IMR-90 (cell line): ENCODE results near the gene HLA-DOA. TPM values are rescaled to one million over a fixed set of nuclear protein-coding genes. Genes with fewer than 3 reads are reported as not detected.

Experiments
- ATAC-seq: fragments of 200-7000 bp; cut with Tn5 transposase; 2 replicates; pipeline ENCODE4 v1.9.1; 2020; ENCODE audit warnings: low read depth, mild to moderate bottlenecking, moderate library complexity
- BruUV-seq: library from RNA; stranded (reverse); fragments of 400-500 nt; replicated peaks from 2 replicates; lab custom pipeline; 2021; lab: Mats Ljungman, UMichigan
- CTCF ChIA-PET: fragments of 300-600 bp; formaldehyde crosslinking; extraction: SDS; loops from one replicate; lab custom pipeline; 2021; ENCODE audit warnings: antibody characterized with exemption; lab: Yijun Ruan, JAX
- POLR2A ChIA-PET: fragments of 300-600 bp; sonication (Branson Sonifier 250); formaldehyde crosslinking; loops from one replicate; lab custom pipeline; 2022; ENCODE audit warnings: antibody characterized with exemption; ENCODE audit not compliant: unreplicated experiment; lab: Charles Lee
- DNase-seq: peaks from one replicate; pipeline ENCODE4 v3.0.0; 2013
- H2AFZ ChIP-seq: replicated peaks from 2 replicates; pipeline ENCODE3; 2013; ENCODE audit warnings: low read length, mild to moderate bottlenecking; ENCODE audit not compliant: poor library complexity
- H2AK5ac ChIP-seq: 2 replicates; pipeline ENCODE4 v1.6.1; 2013; ENCODE audit warnings: low read depth, low read length, inconsistent platforms
- H2AK9ac ChIP-seq: replicated peaks from 2 replicates; pipeline ENCODE3; 2013; ENCODE audit warnings: mild to moderate bottlenecking, low read depth, low read length, moderate library complexity; ENCODE audit not compliant: poor library complexity
- H2BK120ac ChIP-seq: 2 replicates; pipeline ENCODE4 v1.6.1; 2013; ENCODE audit warnings: low read depth, low read length, inconsistent platforms
- H2BK15ac ChIP-seq: 3 replicates; pipeline ENCODE4 v1.6.1; 2013; ENCODE audit warnings: low read depth, low read length, inconsistent platforms
- H2BK20ac ChIP-seq: 2 replicates; pipeline ENCODE4 v1.6.1; 2013; ENCODE audit warnings: low read depth, mild to moderate bottlenecking, inconsistent platforms, low read length, moderate library complexity
- H2BK5ac ChIP-seq: 2 replicates; pipeline ENCODE4 v1.6.1; 2013; ENCODE audit warnings: mild to moderate bottlenecking, low read depth, low read length, inconsistent platforms; ENCODE audit not compliant: poor library complexity, severe bottlenecking
- H3K14ac ChIP-seq: replicated peaks from 2 replicates; pipeline ENCODE4 v1.6.1; 2013; ENCODE audit warnings: low read depth, low read length, inconsistent platforms
- H3K18ac ChIP-seq: 2 replicates; pipeline ENCODE4 v1.6.1; 2013; ENCODE audit warnings: low read depth, low read length, control low read depth
- H3K23ac ChIP-seq: 2 replicates; pipeline ENCODE4 v1.6.1; 2013; ENCODE audit warnings: low read depth, low read length, inconsistent platforms
- H3K27ac ChIP-seq: 2 replicates; pipeline ENCODE4 v1.5.1; 2013; ENCODE audit warnings: mild to moderate bottlenecking, control low read depth, low read length; ENCODE audit not compliant: insufficient read depth
- H3K27me3 ChIP-seq: 2 replicates; pipeline ENCODE4 v1.6.1; 2013; ENCODE audit warnings: low read length; ENCODE audit not compliant: control insufficient read depth, insufficient read depth
- H3K36me3 ChIP-seq: 2 replicates; pipeline ENCODE4 v1.6.1; 2013; ENCODE audit warnings: low read length, mixed read lengths; ENCODE audit not compliant: control insufficient read depth, insufficient read depth
- H3K4ac ChIP-seq: 2 replicates; pipeline ENCODE4 v1.6.1; 2013; ENCODE audit warnings: low read depth, low read length, inconsistent platforms
- H3K4me1 ChIP-seq: 2 replicates; pipeline ENCODE4 v1.6.1; 2013; ENCODE audit warnings: low read length, mixed read lengths; ENCODE audit not compliant: control insufficient read depth, insufficient read depth
- H3K4me2 ChIP-seq: 2 replicates; pipeline ENCODE4 v1.6.1; 2013; ENCODE audit warnings: low read depth, mild to moderate bottlenecking, control low read depth, low read length, moderate library complexity
- H3K4me3 ChIP-seq: 2 replicates; pipeline ENCODE4 v1.5.1; 2013; ENCODE audit warnings: low read depth, mild to moderate bottlenecking, control low read depth, low read length, moderate library complexity; ENCODE audit not compliant: insufficient read depth
- H3K56ac ChIP-seq: 2 replicates; pipeline ENCODE4 v1.6.1; 2013; ENCODE audit warnings: low read length, inconsistent platforms; ENCODE audit not compliant: insufficient read depth; ENCODE audit errors: extremely low read depth
- H3K79me1 ChIP-seq, 2 experiments: 2 replicates each; pipeline ENCODE4 v1.6.1; 2013; ENCODE audit warnings: low read length in 2 of 2, inconsistent platforms in 1 of 2, low read depth in 1 of 2
- H3K9ac ChIP-seq: 2 replicates; pipeline ENCODE4 v1.6.1; 2013; ENCODE audit warnings: low read depth, low read length, control low read depth
- H3K9me1 ChIP-seq: 2 replicates; pipeline ENCODE4 v1.6.1; 2013; ENCODE audit warnings: low read length, inconsistent platforms; ENCODE audit not compliant: insufficient read depth
- H3K9me3 ChIP-seq: 2 replicates; pipeline ENCODE4 v1.6.1; 2013; ENCODE audit warnings: low read length; ENCODE audit not compliant: control insufficient read depth, insufficient read depth
- H4K20me1 ChIP-seq: 2 replicates; pipeline ENCODE4 v1.6.1; 2013; ENCODE audit warnings: low read length, inconsistent platforms; ENCODE audit not compliant: insufficient read depth
- H4K5ac ChIP-seq: 2 replicates; pipeline ENCODE4 v1.6.1; 2013; ENCODE audit warnings: mild to moderate bottlenecking, low read depth, low read length, control low read depth
- H4K8ac ChIP-seq, 2 experiments: 2 replicates each; pipeline ENCODE4 v1.6.1; 2013; ENCODE audit warnings: low read depth in 2 of 2, low read length in 2 of 2, control low read depth in 1 of 2, inconsistent platforms in 1 of 2
- H4K91ac ChIP-seq: 2 replicates; pipeline ENCODE4 v1.6.1; 2013; ENCODE audit warnings: low read depth, low read length, inconsistent platforms; ENCODE audit not compliant: insufficient read depth
- MAFK ChIP-seq: IDR thresholded peaks from 2 replicates; pipeline ENCODE4 v1.6.1; 2012; ENCODE audit warnings: low read depth, low read length, improper control_type of control experiment
- NFE2L2 ChIP-seq: fragments of 150-350 bp; IDR thresholded peaks from 2 replicates; pipeline ENCODE4 v1.6.1; 2016; ENCODE audit warnings: low read depth, mild to moderate bottlenecking, low read length
- POLR2A ChIP-seq: IDR thresholded peaks from 2 replicates; pipeline ENCODE4 v1.6.1; 2012; ENCODE audit warnings: mild to moderate bottlenecking, low read depth, low read length
- WGBS, 2 experiments: methylation state at CpG; one replicate each; pipeline versions ENCODE4 v1.1.5 to v1.1.7; 2013; ENCODE audit warnings: missing lambda C conversion rate in 2 of 2; ENCODE audit not compliant: insufficient read length in 1 of 2; ENCODE audit errors: extremely low coverage in 2 of 2; 5-methylcytosine and 5-hydroxymethylcytosine counted together
- dilution Hi-C: fragments of 300-500 bp; cut with HindIII; formaldehyde crosslinking; loops from one replicate; pipeline ENCODE4 v1.14.3; 2018; ENCODE audit warnings: low sequenced_read_pairs; ENCODE audit not compliant: unreplicated experiment
- in situ Hi-C: fragments of 300-500 bp; cut with MboI; formaldehyde crosslinking; loops from 3 replicates; pipeline ENCODE4 v1.14.3; 2019; ENCODE audit warnings: low sequenced_read_pairs, inconsistent platforms, mixed read lengths
- intact Hi-C: fragments of 100-400 bp; cut with micrococcal nuclease; formaldehyde crosslinking; loops from 2 replicates; pipeline ENCODE4 v1.10.0; 2022
- polyA plus RNA-seq, 3 experiments: library from polyadenylated mRNA; depleted of rRNA; stranded (reverse); fragments of >200 nt; gene quantifications; 2 replicates each; pipeline ENCODE4 v1.2.3, GENCODE V29; 2012; ENCODE audit warnings: low replicate concordance in 1 of 3
- total RNA-seq: library from RNA; depleted of rRNA; stranded (reverse); fragments of >200 nt; gene quantifications from 2 replicates; pipeline ENCODE4 v1.2.3, GENCODE V29; 2012

The HLA-DOA gene
- total and polyA plus RNA-seq, 2 of the 4 experiments (the other 2 are of a cell fraction), result not detected

- Histone ChIP-seq H3K23ac (no peak overlapping the region), H3K4me3 (no peak overlapping the region), H3K14ac (no peak overlapping the region), H3K9ac (no peak overlapping the region), H4K20me1 (no peaks in the 10 kb centered on the region), H3K79me1 (peaks cover 13 to 41% of the 10 kb centered on the region in 2 experiments), H4K91ac (no peak overlapping the region), H2BK20ac (no peak overlapping the region), H4K5ac (no peak overlapping the region), H2AK9ac (no peak overlapping the region), H2BK120ac (no peak overlapping the region), H2AFZ (no peak overlapping the region), H3K18ac (no peak overlapping the region), H3K27ac (no peak overlapping the region), H3K9me1 (no peaks in the 10 kb centered on the region; the same call in 1 of the 2 replicates), H3K4me2 (no peak overlapping the region), H3K4ac (no peak overlapping the region), H3K27me3 (no peaks in the 10 kb centered on the region), H3K9me3 (no peaks in the 10 kb centered on the region), H2BK15ac (no peak overlapping the region), H2AK5ac (no peak overlapping the region), H2BK5ac (no peak overlapping the region), H3K36me3 (no peaks in the 10 kb centered on the region), H4K8ac (no peak overlapping the region), H3K4me1 (peaks cover 2% of the 10 kb centered on the region; the same call in 1 of the 2 replicates), H3K56ac (no peak overlapping the region)
- ATAC-seq (no peak), DNase-seq (no peak)
- ChIA-PET CTCF (interaction anchor here (1.2 to 1.8 kb wide), 2 partner anchors 10 to 20 kb away, joined by 6 to 10 read pairs; partner anchors contain the start of gene HLA-DMA), POLR2A (interaction anchor here (1.7 kb wide), 1 partner anchor 8 kb away, joined by 11 read pairs; no protein-coding TSS in a partner anchor)
- intact Hi-C loops (no loop called here), dilution Hi-C loops (no loop called here), in situ Hi-C loops (loop anchor here (25.0 kb wide), 1 partner anchor 777 kb away; the partner anchor contains the start of genes AGER, AGPAT1, GPSM3 and PBX2)
- WGBS, 2 experiments, result no CpG with 5 or more reads among the region's 1 CpG
- BruUV-seq, result no TSS peak
- TF ChIP-seq MAFK (no peak), POLR2A (no peak), NFE2L2 (no peak)
Observed at GRCh38 chr6:32963866-32964265, 45.5 kb downstream of the HLA-DOA start.
